Germinal center (tissue), 1 donor: ENCODE data around the gene ZSCAN18.
"Not testable (repeated sequence)": the region's sequence is repeated elsewhere in the genome, so short reads cannot be mapped to it uniquely, and the experiment has no call there.

Experiments
- DNase-seq: peaks from one replicate; pipeline ENCODE4 v3.0.0; 2012; ENCODE audit warnings: mixed read lengths, low spot score

ZSCAN18 gene, protein sequence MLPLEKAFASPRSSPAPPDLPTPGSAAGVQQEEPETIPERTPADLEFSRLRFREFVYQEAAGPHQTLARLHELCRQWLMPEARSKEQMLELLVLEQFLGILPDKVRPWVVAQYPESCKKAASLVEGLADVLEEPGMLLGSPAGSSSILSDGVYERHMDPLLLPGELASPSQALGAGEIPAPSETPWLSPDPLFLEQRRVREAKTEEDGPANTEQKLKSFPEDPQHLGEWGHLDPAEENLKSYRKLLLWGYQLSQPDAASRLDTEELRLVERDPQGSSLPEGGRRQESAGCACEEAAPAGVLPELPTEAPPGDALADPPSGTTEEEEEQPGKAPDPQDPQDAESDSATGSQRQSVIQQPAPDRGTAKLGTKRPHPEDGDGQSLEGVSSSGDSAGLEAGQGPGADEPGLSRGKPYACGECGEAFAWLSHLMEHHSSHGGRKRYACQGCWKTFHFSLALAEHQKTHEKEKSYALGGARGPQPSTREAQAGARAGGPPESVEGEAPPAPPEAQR

DNA sequence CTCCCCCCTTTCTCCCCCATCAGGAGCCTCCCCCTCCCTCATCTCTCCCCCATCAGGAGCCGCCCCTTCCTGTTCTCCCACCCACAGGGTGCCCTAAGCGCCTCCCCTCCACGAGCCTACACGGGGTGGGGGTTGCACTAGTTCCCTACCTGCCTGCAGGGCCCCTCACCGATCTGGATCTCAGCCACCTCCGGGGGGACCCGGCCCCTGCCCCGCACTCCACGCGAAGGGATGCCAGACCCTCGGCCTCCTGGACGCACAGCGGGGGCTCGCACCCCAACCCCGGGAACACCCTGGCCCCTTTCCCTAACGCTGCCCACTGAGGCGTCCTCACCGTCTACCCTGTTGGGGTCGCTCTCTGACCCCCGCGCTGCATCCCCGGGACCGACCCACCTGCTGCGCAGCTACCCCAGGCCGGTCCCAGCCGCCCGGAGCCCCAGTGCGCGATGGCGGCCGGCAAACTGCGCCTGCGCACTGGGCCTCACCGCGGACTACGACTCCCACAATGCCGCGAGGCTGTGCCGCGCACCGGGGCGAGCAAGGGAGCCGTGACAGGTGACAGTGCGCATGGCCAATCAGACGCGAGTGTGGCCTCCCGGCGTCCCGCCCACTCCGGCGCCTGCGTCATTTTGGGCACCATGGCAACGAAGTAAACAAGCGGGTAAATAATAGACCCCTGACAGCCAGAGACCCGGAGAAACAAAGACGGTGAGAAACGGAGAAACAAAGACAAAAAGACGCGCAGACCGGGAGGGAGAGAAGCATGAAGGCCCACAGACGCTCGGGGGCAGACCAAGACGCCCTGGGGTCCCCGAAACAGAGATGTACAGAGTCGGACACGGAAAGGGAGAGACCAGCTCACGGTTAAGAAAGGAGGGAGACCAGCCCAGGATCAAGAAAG is at the start of gene ZSCAN18:
Gene ZSCAN18 (minus strand): TSS at position 451 of the 901 bp plus-strand sequence. CDS start 7,964 bp downstream, outside the sequence.
- peak; percentile 99 for DNase-seq

DNA sequence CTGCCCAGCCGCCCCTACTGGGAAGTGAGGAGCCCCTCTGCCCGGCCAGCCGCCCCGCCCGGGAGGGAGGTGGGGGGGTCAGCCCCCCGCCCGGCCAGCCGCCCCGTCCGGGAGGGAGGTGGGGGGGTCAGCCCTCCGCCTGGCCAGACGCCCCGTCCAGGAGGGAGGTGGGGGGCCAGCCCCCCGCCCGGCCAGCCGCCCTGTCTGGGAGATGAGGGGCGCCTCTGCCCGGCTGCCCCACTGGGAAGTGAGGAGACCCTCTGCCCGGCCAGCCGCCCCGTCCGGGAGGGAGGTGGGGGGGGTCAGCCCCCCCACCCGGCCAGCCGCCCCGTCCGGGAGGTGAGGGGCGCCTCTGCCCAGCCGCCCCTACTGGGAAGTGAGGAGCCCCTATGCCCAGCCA is 49.4 kb upstream of the ZSCAN18 start:
- not testable (repeated sequence) for DNase-seq

DNA sequence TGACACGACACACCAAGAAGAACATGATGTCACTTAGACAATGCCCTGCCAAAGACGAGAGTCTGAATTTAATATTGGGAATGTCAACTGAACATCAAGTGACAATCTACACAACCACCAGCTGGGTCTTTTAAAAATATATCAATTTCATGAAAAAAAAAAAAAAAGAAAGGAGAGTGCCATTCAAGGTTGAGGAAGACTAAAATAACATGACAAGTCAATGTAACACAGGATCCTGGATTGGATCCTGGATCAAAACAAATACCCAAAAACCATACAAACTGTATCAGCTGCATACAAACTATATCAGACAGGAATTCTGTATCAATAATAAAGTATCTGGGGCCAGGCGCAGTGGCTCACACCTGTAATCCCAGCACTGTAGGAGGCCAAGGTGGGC is 47.8 kb upstream of the ZSCAN18 start:
- DNase-seq = no peak

DNA sequence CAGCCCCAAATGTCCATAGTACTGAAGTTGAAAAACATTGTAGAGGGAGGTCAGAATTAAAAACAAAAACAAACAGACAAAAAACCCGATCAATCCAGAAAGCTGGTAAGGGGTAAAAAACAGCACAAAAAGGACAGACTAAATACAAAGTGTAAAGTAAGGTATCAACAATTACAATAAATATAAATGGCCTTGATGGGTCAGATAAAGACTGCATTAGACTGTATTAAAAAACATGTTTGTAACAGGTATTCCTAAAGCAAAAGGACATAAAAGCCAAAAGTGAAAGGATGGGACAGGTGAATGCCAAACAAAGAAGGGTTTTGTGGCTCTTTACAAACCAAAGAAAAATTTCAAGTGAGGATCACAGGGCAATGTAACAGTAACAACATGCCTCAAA is 36.2 kb upstream of the ZSCAN18 start:
- DNase-seq = no peak

DNA sequence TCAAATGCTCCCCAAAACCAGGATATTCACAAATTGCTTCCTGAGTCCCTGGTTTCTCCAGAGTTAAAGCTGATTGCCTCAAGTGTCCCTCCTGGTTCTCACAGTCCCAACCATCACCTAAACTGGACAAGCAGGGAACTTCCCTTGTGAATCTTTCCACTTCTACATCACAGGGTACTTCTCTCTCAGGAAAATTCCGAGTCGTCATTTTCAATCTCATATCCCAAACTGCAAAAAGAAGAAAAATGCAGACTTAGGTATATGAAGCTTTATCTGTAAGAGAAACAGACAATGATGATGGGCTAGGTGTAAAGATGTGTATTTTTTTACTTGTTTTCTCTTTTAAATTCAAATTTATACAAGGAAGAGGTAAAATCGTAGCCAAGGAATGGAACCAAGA is 31.3 kb upstream of the ZSCAN18 start:
- DNase-seq = no peak

DNA sequence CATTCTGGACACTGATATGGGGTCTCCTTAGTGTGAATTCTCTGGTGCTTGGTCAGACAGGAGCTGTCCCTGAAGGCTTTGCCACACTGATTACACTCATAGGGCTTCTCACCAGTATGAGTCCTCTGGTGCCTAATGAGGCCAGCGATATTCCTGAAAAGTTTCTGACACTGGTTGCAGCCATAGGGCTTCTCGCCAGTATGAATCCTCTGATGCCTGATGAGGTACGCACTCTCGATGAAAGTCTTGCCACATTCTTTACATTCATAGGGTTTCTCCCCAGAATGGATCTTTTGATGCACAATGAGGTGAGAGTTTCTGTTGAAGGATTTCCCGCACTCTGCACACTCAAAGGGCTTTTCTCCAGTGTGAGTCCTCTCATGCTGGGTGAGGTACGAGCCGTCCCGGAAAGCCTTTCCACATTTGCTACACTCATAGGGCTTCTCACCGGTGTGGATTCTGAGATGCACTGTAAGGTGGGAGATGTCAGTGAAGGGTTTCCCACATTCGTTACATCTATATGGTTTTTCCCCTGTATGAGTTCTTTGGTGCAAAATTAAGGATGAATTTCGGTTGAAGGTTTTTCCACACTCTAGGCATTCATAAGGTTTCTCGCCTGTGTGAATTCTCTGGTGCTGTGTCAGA is 30.1 kb upstream of the ZSCAN18 start:
- DNase-seq = no peak

DNA sequence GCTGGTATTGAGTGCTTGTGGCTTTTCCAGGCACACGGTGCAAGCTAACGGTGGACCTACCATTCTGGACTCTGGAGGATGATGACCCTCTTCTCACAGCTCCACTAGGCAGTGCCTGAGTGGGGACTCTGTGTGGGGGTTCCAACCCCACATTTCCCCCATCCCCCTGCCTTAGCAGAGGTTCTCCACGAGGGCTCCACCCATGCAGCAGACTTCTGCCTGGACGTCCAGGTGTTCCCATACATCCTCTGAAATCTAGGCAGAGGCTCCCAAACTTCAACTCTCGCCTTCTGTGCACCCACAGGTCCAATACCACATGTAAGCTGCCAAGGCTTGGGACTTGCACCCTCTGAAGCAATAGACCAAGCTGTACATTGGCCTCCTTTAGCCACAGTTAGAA is 25.3 kb upstream of the ZSCAN18 start:
- no peak for DNase-seq

DNA sequence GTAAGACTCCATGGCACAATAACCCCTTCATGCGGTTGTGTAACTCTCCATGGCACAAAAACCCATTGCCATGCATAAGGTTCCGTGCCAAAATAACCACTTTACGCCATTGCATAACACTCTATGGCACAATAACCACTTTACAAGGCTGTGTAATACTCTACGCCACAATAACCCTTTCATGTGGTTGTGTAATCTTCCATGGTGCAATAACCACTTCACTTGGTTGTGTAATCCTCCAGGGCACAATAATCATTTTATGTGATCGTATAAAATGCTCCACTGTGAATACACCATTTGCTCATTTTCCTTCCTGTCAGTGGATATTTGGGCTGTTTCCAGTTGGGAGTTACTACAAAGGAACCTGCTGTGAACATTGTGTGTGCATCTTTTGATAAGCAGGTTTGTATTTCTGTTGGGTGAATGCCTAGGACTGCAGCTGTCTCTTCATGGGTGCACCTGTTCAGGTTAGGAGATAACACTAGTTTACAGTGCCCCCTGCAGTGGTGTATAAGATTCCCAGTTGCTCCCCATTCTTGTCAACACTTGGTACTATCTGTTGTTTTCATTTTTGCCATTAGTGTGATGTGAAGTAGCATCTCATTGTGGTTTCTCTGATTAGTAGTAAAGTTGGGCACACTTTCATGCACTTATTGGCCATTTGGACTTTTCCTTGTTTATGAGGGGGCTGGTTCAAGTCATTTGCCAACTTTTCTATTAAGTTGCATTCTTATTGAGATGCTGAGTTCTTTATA is 21.1 kb upstream of the ZSCAN18 start:
- DNase-seq = no peak

DNA sequence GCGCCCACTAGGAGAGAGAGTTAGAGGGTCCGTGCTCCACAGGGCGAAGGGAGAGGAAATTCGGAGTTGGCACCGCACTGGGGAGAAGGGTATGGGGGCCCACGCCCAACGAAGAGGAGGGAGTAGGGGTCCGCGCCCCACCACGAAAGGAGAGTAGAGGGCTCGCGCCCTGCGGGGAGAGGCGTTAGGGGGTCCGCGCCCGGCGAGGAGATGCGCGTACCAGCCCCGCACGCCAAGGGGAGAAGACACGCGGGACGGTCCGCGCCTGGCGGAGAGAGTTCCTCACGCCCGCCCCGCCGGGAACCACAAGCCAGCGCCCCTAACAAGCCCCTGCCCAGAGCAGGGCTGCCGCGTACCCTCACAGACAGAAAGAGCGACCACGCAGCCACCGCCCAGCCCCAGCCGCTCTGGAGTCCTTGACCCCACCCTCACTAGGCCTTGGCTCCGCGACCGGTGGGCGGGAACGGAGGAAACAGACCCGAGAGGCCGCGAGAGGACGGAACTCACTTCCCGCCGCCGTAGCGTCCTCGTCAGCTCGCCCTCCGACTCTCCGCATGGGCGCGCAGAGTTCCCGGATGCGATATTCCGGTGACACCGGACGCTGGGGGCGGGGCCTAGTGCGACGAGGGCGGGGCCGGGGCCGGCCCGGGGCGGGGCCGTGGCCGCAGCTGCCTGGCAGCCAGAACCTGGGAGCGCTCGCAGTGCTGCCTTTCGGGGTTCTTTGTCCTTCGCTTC is 20.0 kb upstream of the ZSCAN18 start:
- no peak for DNase-seq

DNA sequence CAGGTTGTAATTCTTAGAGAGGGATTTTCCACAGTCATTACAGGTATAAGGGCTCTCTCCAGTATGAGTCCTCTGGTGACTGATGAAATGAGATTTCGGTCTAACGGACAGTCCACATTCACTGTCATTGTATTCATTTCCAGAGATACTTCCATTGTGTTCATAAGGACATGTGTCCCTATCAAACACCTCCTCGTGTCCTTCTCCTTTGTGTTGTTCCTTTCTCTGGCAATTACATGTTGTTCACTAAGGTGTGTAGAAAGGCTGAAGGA is 10.5 kb upstream of the ZSCAN18 start:
- no peak for DNase-seq

DNA sequence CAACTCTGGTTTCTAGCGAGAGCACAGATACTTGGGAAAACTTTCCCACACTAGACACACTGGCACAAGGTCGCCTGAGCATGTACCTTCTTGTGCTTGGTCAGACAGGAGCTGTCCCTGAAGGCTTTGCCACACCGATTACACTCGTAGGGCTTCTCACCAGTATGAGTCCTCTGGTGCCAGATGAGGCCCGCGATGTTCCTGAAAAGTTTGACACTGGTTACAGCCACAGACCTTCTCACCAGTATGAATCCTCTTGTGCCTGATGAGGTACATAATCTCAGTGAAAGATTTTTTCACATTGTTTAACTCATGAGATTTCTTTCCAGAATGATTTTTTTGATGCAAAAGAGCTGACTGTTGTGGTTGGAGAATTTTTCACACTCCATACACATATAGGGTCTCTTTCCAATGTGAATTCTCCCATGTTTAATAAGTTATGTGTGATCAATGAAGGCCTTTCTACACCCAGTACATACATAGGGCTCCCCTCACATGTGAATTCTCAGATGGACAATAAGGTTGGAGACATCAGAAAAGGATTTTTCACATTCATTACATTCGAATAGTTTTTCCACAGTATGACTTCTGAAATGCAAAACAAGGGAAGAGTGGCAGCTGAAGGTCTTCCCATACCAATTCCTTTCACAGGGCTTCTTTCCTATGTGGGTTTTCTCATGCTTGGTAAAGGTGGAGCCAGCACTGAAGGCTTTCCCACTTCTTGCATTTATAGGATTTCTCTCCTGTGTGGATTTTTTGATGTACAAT is 9.9 kb upstream of the ZSCAN18 start:
- DNase-seq = no peak

DNA sequence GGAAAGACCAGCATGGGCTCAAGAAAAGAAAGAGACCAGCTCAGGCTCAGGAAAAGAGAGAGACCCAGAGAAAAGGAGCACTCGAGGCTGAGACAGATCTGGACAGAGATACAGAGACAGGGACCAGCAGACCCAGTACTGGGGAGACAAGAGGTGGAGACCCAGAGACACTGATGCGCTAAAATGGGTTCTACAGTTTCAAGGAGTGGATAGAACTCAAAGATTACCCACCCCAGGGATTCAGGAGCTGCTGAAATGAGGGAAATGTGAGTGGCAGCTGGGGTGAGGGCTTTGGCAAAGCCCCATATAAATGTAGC is 609 bp upstream of the ZSCAN18 start:
- DNase-seq = no peak

DNA sequence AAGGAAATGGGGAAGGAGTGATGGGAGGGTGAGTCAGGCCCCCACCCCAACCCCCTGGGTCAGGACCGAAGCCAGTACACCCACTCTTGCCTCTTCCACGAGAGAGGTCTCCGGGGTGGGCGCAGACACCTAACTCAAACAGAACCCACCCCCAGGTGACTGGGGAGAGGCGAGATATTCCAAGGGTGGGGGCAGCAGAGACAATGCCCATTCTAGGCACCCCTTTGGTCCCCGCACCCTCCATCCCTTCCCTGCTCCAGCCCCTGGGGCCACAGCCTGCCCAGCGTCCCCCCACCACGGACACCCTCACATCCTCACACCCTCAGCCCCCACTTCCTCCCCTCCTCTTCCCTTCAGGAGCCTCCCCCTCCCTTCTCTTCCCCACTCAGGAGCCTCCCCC is 682 bp downstream of the ZSCAN18 start:
- DNase-seq = no peak

DNA sequence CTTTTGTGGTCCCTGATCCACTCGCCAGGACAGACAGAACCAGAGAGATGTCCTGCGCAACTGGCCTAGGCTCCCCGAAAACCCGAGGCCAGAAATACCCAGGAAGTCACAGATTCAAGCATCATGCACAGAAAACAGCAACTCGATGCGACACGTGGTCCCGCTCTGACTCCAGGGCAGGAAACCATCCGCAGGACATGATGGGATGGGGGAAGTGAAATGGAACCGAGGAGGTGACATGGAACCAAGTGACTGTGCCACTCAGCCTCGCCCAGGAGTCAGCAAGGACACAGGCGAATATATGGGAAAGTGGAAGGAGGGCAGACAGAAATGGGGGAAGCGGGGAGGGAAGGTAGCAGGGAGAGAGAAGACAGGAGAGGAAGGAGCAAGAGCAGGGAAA is 1.1 kb downstream of the ZSCAN18 start:
- DNase-seq = no peak

DNA sequence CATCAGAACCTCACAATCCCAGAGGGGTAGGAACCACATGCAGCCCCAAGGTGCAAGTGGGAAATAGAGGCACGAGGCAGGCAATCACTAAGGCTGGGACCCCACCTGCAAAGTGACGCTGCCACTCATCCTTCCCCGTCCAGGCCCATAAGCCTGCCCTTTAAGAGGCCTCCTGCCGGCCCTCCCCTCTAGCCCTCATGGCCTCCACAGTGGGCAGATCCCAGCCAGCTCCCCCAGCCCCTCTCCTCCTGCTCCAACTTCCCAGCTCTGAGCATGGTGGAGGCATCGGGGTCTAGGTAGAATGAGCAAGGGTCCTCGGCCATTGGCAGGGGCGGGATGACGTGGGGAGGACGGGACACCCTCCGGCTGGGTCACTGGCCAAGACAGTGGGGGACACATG is 2.7 kb downstream of the ZSCAN18 start:
- no peak for DNase-seq

DNA sequence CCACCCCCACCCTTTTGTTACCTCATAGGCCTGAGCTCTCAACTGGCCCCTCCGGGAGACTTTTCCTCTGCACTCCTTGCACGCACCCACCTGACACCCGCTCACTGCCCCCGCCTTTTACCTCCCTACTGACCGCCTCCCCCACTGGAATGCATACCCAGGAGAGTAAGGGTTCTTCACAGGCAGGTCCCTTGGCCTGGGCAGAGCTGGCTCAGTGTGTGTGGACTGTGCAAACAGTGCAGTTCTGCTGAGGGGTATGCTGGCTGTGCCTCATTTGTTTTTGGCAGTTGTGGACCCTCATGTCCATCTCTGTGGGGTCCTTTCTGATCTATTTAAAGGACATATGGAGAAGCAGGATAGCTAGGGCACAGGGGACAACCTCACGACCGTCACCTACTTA is 5.0 kb downstream of the ZSCAN18 start:
- DNase-seq = no peak

DNA sequence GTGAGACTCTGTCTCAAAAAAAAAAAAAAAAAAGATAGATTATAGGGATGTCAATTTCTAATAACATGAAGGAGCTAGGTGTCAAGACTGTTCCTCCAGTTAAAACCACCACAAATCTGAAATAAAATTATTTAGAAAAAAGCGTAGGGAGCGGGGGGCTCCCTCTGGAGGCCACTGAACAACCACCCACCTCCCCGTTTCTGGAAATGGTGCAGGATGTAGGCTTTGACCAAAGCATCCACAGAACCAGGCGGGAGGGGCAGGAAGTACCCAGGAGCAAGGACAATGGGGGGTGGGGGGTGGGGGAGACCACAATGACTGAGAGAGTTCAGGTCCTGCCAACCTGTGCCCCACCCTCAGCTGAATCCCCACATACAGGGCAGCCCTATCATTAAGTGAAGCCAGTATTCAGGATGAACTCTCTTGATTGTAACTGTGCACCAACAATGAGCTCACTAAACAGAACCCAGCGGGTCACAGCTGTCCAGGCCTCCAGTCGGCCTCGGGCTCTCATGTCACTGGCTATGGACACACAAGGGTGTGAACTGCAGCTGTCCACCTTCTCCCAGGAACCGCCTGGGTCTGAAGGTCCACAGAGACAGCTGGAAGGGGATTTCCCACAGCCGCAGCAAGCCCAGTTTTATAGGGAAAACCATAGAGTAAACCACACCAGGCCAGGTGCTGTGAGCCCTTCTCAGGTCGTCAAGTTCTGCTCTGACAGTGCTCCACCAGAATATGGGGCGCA is 6.6 kb downstream of the ZSCAN18 start:
- DNase-seq = no peak

DNA sequence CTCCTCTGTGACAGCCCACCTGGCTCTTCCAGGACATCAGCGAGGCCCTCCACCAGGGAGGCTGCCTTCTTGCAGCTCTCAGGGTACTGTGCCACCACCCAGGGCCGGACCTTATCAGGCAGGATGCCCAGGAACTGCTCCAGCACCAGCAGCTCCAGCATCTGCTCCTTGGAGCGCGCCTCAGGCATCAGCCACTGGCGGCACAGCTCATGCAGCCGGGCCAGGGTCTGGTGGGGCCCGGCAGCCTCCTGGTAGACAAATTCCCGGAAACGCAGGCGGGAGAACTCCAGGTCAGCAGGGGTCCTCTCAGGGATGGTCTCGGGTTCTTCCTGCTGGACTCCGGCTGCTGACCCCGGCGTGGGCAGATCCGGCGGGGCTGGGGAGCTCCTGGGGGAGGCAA is 8.2 kb downstream of the ZSCAN18 start:
- DNase-seq = no peak

DNA sequence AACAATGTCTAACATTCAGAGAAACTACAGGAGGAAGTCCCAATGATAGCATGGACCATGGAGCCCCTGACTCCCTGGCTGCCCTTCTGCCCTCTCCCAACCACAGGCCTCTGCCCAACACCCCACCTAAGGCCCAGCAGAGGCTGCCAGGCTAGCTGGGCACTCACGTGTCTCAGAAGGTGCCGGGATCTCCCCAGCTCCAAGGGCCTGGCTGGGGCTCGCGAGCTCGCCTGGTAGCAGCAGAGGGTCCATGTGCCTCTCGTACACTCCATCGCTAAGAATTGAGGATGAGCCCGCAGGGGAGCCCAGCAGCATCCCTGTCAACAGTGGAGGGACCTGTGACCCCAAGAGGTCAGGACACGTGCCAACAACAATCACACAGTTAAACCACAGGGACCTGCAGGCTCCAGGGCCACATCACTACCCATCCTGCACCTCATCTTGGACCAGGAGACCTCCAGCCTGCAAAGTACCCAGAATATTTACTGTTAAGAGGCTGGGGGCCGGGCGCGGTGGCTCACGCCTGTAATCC is 9.4 kb downstream of the ZSCAN18 start:
- DNase-seq = no peak
